ENCODE measurements around the gene PTPRJ.

The PTPRJ gene

GRCh38 chr11:47967577-47968525, 12.5 kb upstream of the PTPRJ start:
- TF ChIP-seq ARNT (IDR thresholded peaks at IDR 0.05) (no peak), FOXK2 (IDR thresholded peaks at IDR 0.05) (no peak), NFRKB (IDR thresholded peaks at IDR 0.05) (no peak), TARDBP (IDR thresholded peaks at IDR 0.05) (no peak), SP1 (IDR thresholded peaks at IDR 0.05) (no peak), SUZ12 (IDR thresholded peaks at IDR 0.05) (no peak), CTBP1 (IDR thresholded peaks at IDR 0.05; ENCODE audit: borderline replicate concordance) (no peak), L3MBTL2 (conservative IDR thresholded peaks at IDR 0.05) (no peak), HDGF (IDR thresholded peaks at IDR 0.05; ENCODE audit: borderline replicate concordance) (no peak)
- CTCF ChIA-PET = no interaction called here
- POLR2A ChIA-PET = no interaction called here
- DNase-seq (ENCODE audit: extremely low spot score) = no peak

- ChIA-PET POLR2A (no interaction called here), CTCF (interaction anchor here (0.7 kb wide), 1 partner anchor 10 kb away, joined by 3 read pairs; no protein-coding TSS in a partner anchor)
- TF ChIP-seq SP1 (IDR thresholded peaks at IDR 0.05) (no peak), FOXM1 (IDR thresholded peaks at IDR 0.05; ENCODE audit: borderline replicate concordance) (no peak), TARDBP (IDR thresholded peaks at IDR 0.05) (no peak), CTBP1 (IDR thresholded peaks at IDR 0.05; ENCODE audit: borderline replicate concordance) (no peak), HDGF (IDR thresholded peaks at IDR 0.05; ENCODE audit: borderline replicate concordance) (no peak), FOXK2 (IDR thresholded peaks at IDR 0.05) (no peak), ZNF384 (IDR thresholded peaks at IDR 0.05) (no peak), SUZ12 (IDR thresholded peaks at IDR 0.05) (no peak), L3MBTL2 (conservative IDR thresholded peaks at IDR 0.05) (no peak), BHLHE40 (IDR thresholded peaks at IDR 0.05; ENCODE audit: borderline replicate concordance) (no peak), LEF1 (IDR thresholded peaks at IDR 0.05; ENCODE audit: borderline replicate concordance) (no peak)
- DNase-seq (ENCODE audit: extremely low spot score) = no peak
Observed at GRCh38 chr11:47969401-47969800, 11.0 kb upstream of the PTPRJ start.

- ChIA-PET POLR2A (no interaction called here), CTCF (interaction anchor here (0.7 kb wide), 2 partner anchors 8 to 129 kb away, joined by 3 read pairs; no protein-coding TSS in a partner anchor)
- no peak for TF ChIP-seq L3MBTL2 (conservative IDR thresholded peaks at IDR 0.05)
- TF ChIP-seq HDGF (IDR thresholded peaks at IDR 0.05; ENCODE audit: borderline replicate concordance) = no peak
- TF ChIP-seq CTBP1 (IDR thresholded peaks at IDR 0.05; ENCODE audit: borderline replicate concordance) = no peak
- TF ChIP-seq SP1 (IDR thresholded peaks at IDR 0.05) = no peak
- no peak for TF ChIP-seq ELF4 (IDR thresholded peaks at IDR 0.05)
- TF ChIP-seq TARDBP (IDR thresholded peaks at IDR 0.05) = no peak
- TF ChIP-seq ZNF384 (IDR thresholded peaks at IDR 0.05) = no peak
- TF ChIP-seq SUZ12 (IDR thresholded peaks at IDR 0.05) = no peak
- no peak for TF ChIP-seq FOXA1 (IDR thresholded peaks at IDR 0.05)
- no peak for TF ChIP-seq LEF1 (IDR thresholded peaks at IDR 0.05; ENCODE audit: borderline replicate concordance)
- TF ChIP-seq FOXM1 (IDR thresholded peaks at IDR 0.05; ENCODE audit: borderline replicate concordance) = no peak
- TF ChIP-seq, protein P1, sequence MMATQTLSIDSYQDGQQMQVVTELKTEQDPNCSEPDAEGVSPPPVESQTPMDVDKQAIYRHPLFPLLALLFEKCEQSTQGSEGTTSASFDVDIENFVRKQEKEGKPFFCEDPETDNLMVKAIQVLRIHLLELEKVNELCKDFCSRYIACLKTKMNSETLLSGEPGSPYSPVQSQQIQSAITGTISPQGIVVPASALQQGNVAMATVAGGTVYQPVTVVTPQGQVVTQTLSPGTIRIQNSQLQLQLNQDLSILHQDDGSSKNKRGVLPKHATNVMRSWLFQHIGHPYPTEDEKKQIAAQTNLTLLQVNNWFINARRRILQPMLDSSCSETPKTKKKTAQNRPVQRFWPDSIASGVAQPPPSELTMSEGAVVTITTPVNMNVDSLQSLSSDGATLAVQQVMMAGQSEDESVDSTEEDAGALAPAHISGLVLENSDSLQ (IDR thresholded peaks at IDR 0.05) = no peak
- TF ChIP-seq ARNT (IDR thresholded peaks at IDR 0.05) = no peak
- no peak for TF ChIP-seq NFRKB (IDR thresholded peaks at IDR 0.05)
- no peak for TF ChIP-seq FOXK2 (IDR thresholded peaks at IDR 0.05)
- DNase-seq (ENCODE audit: extremely low spot score) = no peak
Observed at GRCh38 chr11:47971501-47971900, 8.9 kb upstream of the PTPRJ start.

DNA sequence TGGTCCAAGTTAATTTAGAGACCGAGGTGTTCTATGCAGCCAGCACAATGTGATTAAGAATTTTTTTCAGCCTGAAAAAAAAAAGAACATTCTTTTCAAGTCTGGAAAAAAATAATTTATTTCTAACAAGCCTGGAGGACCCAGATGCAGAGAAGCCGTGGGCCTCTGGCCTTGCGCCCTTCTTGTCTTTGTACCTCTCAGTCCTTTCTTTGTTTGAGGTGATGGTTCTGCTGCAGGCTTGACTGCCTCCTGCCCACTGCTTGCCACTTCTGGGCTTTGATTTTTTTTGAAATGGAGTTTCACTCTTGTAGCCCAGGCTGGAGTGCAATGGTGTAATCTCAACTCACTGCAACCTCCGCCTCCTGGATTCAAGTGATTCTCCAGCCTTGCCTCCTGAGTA, 7.2 kb upstream of the PTPRJ start:
- no peak for DNase-seq (ENCODE audit: extremely low spot score)
- CTCF ChIA-PET = interaction anchor here (1.4 kb wide), 1 partner anchor 39 kb away, joined by 6 read pairs; no protein-coding TSS in a partner anchor
- POLR2A ChIA-PET = no interaction called here
- TF ChIP-seq ZNF384 (IDR thresholded peaks at IDR 0.05) (no peak), FOXA1 (IDR thresholded peaks at IDR 0.05) (no peak), ELF4 (IDR thresholded peaks at IDR 0.05) (no peak), TARDBP (IDR thresholded peaks at IDR 0.05) (no peak), HDGF (IDR thresholded peaks at IDR 0.05; ENCODE audit: borderline replicate concordance) (no peak), CTBP1 (IDR thresholded peaks at IDR 0.05; ENCODE audit: borderline replicate concordance) (no peak), SUZ12 (IDR thresholded peaks at IDR 0.05) (no peak), SP1 (IDR thresholded peaks at IDR 0.05) (no peak), FOXM1 (IDR thresholded peaks at IDR 0.05; ENCODE audit: borderline replicate concordance) (no peak), BHLHE40 (IDR thresholded peaks at IDR 0.05; ENCODE audit: borderline replicate concordance) (no peak), FOXK2 (IDR thresholded peaks at IDR 0.05) (no peak), LEF1 (IDR thresholded peaks at IDR 0.05; ENCODE audit: borderline replicate concordance) (no peak), ARNT (IDR thresholded peaks at IDR 0.05) (no peak), L3MBTL2 (conservative IDR thresholded peaks at IDR 0.05) (no peak)
- TF ChIP-seq, protein P1 (IDR thresholded peaks at IDR 0.05) = no peak

- ChIA-PET POLR2A (no interaction called here), CTCF (no interaction called here)
- TF ChIP-seq FOXM1 (IDR thresholded peaks at IDR 0.05; ENCODE audit: borderline replicate concordance) (no peak), ELF4 (IDR thresholded peaks at IDR 0.05) (no peak), FOXK2 (IDR thresholded peaks at IDR 0.05) (no peak), HDGF (IDR thresholded peaks at IDR 0.05; ENCODE audit: borderline replicate concordance) (no peak), L3MBTL2 (conservative IDR thresholded peaks at IDR 0.05) (no peak), TARDBP (IDR thresholded peaks at IDR 0.05) (no peak), BHLHE40 (IDR thresholded peaks at IDR 0.05; ENCODE audit: borderline replicate concordance) (no peak), CTBP1 (IDR thresholded peaks at IDR 0.05; ENCODE audit: borderline replicate concordance) (no peak)
- TF ChIP-seq, protein P1 (IDR thresholded peaks at IDR 0.05) = no peak
- DNase-seq (ENCODE audit: extremely low spot score) = no peak
Observed at GRCh38 chr11:47976931-47977330, 3.4 kb upstream of the PTPRJ start.

Measured in HEK293T (cell line).